Hepatic stellate cell (primary cell): Measurements from ENCODE around the gene PCA3.
A peak's percentile ranks its signal among the peaks of the same experiment; 100 is the strongest.
"Not testable (repeated sequence)": the region's sequence is repeated elsewhere in the genome, so short reads cannot be mapped to it uniquely, and the experiment has no call there.

ENCODE experiments used
- DNase-seq: peaks from one replicate; pipeline ENCODE4 v3.0.0; 2011; ENCODE audit warnings: low spot score

The PCA3 gene

GRCh38 chr9:76764138-76764537 lies at the start of gene PCA3:
Gene PCA3 (plus strand): TSS chr9:76764438.
- DNase-seq: no peak

- DNase-seq: no peak
These were observed 48.1 kb upstream of the PCA3 start for GRCh38 chr9:76716085-76716672.

GRCh38 chr9:76717176-76717575 lies 47.1 kb upstream of the PCA3 start:
- no peak for DNase-seq

- DNase-seq: no peak
These were observed 46.6 kb upstream of the PCA3 start for GRCh38 chr9:76717613-76718012.

- no peak for DNase-seq
These were observed 46.1 kb upstream of the PCA3 start for GRCh38 chr9:76718166-76718565.

GRCh38 chr9:76720245-76720644 lies 44.0 kb upstream of the PCA3 start:
- DNase-seq: no peak

GRCh38 chr9:76725011-76725546 lies 39.2 kb upstream of the PCA3 start:
- no peak for DNase-seq

GRCh38 chr9:76725885-76726284 lies 38.4 kb upstream of the PCA3 start:
- no peak for DNase-seq

- no peak for DNase-seq
These were observed 35.1 kb upstream of the PCA3 start for GRCh38 chr9:76729116-76729515.

- no peak for DNase-seq
These were observed 34.1 kb upstream of the PCA3 start for GRCh38 chr9:76729980-76730737.

- DNase-seq: no peak
These were observed 33.4 kb upstream of the PCA3 start for GRCh38 chr9:76730801-76731200.

GRCh38 chr9:76732341-76732958 lies 31.8 kb upstream of the PCA3 start:
- DNase-seq: no peak

- no peak for DNase-seq
These were observed 31.1 kb upstream of the PCA3 start for GRCh38 chr9:76733096-76733495.

- DNase-seq: no peak
These were observed 29.5 kb upstream of the PCA3 start for GRCh38 chr9:76734716-76735115.

- no peak for DNase-seq
These were observed 26.9 kb upstream of the PCA3 start for GRCh38 chr9:76737154-76737902.

- DNase-seq: no peak
These were observed 25.8 kb upstream of the PCA3 start for GRCh38 chr9:76738402-76738801.

GRCh38 chr9:76741524-76741923 lies 22.7 kb upstream of the PCA3 start:
- no peak for DNase-seq

GRCh38 chr9:76742890-76743289 lies 21.3 kb upstream of the PCA3 start:
- DNase-seq: not testable (repeated sequence)

- no peak for DNase-seq
These were observed 20.3 kb upstream of the PCA3 start for GRCh38 chr9:76743931-76744330.

GRCh38 chr9:76744336-76744735 lies 19.9 kb upstream of the PCA3 start:
- no peak for DNase-seq

- DNase-seq: no peak
These were observed 13.2 kb upstream of the PCA3 start for GRCh38 chr9:76751001-76751400.

GRCh38 chr9:76756268-76756640 lies 8.0 kb upstream of the PCA3 start:
- DNase-seq: peak; percentile 34
